Upper lobe of left lung (tissue), 4 donors: ENCODE results near the gene PSMD1.

Experiments
- POLR2AphosphoS5 ChIP-seq, 2 donors: sonication (generic); formaldehyde crosslinking; IDR thresholded peaks; one replicate each; pipeline ENCODE4 v1.5.1; 2017; ENCODE audit warnings: antibody characterized with exemption in 2 of 2
- TF ChIP-seq, protein P1 (sequence below), 6 experiments: fragments of 450-650 bp in 4 of 6; fragments of 200-600 bp in 2 of 6; sonication (generic) in 2 of 6; IDR thresholded peaks; one replicate each; pipeline ENCODE4 v1.5.1; 2016 to 2019; ENCODE audit warnings: antibody characterized with exemption in 6 of 6

DNA sequence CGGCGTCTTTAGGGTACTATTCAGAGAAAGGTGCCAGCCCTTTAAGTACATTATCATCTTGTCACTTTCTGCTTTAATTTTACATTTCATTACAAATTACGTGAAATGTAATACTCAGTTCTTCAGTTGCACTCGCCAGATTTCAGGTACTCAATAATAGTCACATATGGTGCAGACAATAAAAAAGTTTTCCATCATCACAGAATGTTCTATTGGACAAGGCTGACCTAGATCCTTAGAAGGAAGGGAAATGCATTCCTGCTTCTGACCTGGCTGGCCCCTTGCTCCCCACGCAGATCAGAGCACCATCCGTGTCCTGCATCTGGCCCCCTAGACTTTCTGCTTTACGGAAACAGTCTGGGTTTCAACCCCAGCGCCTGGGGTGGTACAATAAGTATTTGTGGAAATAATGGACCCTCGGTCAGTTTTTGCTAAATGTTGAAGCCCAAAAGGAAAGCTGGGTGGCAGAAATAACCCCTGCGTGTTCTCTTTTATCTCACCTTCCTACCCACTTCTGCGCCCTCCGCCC is 20.0 kb upstream of the PSMD1 start:
- TF ChIP-seq, protein P1, sequence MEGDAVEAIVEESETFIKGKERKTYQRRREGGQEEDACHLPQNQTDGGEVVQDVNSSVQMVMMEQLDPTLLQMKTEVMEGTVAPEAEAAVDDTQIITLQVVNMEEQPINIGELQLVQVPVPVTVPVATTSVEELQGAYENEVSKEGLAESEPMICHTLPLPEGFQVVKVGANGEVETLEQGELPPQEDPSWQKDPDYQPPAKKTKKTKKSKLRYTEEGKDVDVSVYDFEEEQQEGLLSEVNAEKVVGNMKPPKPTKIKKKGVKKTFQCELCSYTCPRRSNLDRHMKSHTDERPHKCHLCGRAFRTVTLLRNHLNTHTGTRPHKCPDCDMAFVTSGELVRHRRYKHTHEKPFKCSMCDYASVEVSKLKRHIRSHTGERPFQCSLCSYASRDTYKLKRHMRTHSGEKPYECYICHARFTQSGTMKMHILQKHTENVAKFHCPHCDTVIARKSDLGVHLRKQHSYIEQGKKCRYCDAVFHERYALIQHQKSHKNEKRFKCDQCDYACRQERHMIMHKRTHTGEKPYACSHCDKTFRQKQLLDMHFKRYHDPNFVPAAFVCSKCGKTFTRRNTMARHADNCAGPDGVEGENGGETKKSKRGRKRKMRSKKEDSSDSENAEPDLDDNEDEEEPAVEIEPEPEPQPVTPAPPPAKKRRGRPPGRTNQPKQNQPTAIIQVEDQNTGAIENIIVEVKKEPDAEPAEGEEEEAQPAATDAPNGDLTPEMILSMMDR (IDR thresholded peaks at IDR 0.05) = no peak
- no peak for TF ChIP-seq POLR2AphosphoS5 (IDR thresholded peaks at IDR 0.05)
